KOPT-K1 (cell line): ENCODE measurements around the gene FGD3.

Experiments
- H3K27ac ChIP-seq: fragments of 200-600 bp; sonication (generic); 2 replicates; pipeline ENCODE4 v1.5.1; 2016; ENCODE audit warnings: antibody characterized with exemption, mild to moderate bottlenecking, low read depth, low read length; ENCODE audit not compliant: poor library complexity, severe bottlenecking
- H3K36me3 ChIP-seq: fragments of 200-600 bp; sonication (generic); 2 replicates; pipeline ENCODE4 v1.5.1; 2017; ENCODE audit warnings: antibody characterized with exemption, mild to moderate bottlenecking, low read length, moderate library complexity; ENCODE audit not compliant: insufficient read depth
- H3K9me3 ChIP-seq: fragments of 200-600 bp; sonication (generic); 2 replicates; pipeline ENCODE4 v1.5.1; 2017; ENCODE audit warnings: antibody characterized with exemption, low read length, mild to moderate bottlenecking; ENCODE audit not compliant: insufficient read depth, poor library complexity, severe bottlenecking

Gene FGD3

DNA sequence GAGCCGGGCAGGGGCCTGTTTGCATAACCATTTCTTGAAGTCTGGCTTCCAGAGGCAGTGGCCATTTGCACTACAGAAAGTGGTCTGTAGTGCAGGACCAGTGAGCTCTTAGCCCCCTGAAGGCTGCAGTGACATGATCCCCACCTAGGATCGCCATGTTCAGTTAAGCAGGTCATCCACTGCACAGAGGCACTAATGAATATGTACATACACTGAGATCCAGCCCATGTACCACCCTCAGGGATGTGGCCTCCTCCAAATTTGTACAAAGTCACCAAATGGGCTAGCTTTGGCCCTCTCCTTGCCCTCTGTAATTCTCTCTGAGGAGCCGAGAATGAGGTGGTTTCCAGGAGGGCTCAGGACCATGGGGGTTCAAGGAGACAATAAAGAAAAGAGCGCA lies 102.9 kb downstream of the FGD3 start:
- Histone ChIP-seq H3K27ac (no peak overlapping the region), H3K36me3 (no peaks in the 10 kb centered on the region), H3K9me3 (no peaks in the 10 kb centered on the region)

DNA sequence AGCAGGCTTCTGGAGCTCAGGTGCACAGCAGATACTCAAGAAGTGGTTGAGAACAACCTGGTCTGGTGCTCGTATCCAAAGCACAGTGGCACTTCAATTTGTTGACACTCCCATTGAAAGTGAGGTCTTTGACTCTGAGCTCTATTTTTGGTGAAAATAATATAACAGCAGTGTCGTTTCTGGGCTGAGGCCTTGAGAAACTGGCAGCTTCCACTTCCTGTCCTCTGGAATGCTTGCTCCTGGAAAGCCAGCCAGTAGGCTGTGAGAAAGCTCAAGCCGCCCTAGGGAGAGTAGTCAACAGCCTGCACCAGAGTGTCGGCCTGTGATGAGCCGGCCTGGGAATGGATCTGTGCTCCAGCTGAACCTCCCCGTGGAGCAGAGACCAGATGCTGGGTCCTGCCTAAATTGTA lies 104.4 kb downstream of the FGD3 start:
- Histone ChIP-seq H3K27ac (no peak overlapping the region), H3K9me3 (no peaks in the 10 kb centered on the region), H3K36me3 (no peaks in the 10 kb centered on the region)

DNA sequence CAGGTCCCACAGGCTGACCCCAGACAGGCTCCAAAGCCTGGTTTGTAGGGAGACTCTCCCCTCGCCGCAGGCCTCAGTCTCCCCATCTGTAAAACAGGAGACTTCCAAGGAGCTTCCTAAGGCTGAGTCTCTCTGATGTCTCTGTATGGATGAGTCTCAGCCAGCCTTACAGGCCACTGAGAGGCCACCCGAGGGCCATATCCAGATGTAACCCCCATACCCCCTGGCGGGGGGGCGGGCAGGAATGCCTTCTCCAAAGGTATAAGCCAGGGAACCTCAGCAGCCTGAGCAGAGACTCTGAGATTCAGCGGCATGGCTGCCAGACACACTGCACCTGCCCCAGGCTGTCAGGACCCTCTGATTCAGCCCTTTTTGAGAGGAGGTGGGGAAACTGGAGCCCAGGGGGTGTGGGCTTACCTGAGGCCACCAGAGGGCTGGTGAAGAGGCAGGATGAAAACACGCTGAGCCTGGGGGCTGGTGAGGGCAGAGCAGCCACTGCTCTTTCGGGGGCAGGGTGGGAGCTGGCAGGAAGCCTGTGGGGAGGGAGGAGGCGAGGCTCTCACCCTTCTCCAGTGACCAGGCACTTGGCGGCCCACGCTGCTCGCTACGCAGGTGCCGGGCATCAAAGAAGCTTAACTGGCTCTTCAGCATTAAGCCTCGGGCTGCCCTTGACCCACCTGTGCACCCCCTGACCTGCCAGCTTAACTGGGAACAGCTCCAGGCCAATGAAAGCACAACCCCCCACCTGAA lies 105.6 kb downstream of the FGD3 start:
- no peak overlapping the region for H3K27ac ChIP-seq
- H3K9me3 ChIP-seq = no peaks in the 10 kb centered on the region

DNA sequence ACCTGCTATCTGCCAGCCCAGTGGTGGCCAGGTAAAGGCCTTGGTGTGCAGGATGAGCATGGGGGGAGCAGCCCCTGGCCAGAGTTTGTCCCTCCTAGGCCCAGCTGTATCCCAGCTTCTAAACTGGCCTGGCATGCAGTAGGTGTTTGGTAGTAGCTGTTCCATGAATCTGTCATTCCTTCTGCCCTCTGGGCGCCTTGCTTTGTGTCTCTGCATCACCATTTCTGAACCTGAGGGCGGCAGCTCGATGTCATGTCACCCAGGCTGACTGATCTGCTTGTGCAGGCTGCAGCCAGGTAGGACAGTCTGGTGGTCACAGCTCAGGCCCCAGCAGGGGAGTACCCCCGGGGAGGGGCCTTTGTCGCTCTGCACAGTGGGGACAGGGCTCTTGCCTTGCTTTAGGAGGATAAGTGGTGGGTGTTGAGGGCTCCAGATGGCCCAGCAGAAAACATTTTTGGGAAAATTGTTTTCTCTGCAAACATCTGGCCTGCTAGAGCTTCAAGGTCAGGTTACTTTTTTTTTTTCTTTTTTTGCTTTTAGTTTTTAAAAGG lies 106.5 kb downstream of the FGD3 start:
- Histone ChIP-seq H3K9me3 (no peaks in the 10 kb centered on the region), H3K36me3 (no peaks in the 10 kb centered on the region), H3K27ac (no peak overlapping the region)

More for the DNA sequence above, 105.6 kb downstream of the FGD3 start:
- H3K36me3 ChIP-seq = no peaks in the 10 kb centered on the region

DNA sequence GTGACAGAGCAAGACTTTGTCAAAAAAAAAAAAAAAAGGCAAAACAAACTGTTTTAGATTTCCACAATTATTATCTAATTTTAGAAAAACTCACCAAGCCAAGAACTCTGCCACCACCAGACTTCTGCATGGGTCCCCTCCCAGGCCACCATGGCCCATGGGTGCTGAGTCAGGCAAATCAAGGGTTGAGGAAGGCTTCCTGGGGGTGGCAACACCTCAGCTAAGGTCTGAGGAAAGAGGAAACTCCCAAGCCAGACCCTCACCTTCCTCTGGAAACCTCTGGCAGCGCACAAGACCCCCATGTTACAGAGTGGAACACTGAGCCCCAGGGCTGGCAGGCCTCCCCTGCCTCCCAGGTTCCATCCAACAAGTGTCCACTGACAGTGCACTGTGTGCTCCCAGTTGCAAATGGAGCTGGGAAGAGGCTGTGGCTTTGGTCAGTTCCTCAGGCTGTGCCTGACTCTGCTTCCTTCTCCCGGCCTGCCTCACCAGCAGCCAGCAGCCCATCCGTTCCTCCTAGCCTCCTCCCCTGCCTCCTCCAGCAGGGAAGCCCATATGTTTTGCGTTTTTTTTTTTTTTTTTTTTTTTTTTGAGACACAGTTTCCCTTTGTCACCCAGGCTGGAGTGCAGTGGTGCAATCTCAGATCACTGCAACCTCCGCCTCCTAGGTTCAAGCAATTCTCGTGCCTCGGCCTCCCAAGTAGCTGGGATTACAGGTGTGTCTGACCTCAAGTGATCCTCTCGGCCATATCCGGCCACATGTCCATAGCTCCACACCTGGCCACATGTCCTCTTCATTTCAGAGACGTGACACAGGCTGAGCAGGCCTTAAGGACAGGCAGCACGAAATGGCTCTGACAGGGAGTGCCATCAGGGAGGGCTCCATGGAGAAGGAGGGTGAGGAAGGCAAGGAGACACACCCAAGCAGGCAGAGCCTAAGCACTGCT lies 107.7 kb downstream of the FGD3 start:
- H3K9me3 ChIP-seq = no peaks in the 10 kb centered on the region
- H3K36me3 ChIP-seq = no peaks in the 10 kb centered on the region
- H3K27ac ChIP-seq = no peak overlapping the region

DNA sequence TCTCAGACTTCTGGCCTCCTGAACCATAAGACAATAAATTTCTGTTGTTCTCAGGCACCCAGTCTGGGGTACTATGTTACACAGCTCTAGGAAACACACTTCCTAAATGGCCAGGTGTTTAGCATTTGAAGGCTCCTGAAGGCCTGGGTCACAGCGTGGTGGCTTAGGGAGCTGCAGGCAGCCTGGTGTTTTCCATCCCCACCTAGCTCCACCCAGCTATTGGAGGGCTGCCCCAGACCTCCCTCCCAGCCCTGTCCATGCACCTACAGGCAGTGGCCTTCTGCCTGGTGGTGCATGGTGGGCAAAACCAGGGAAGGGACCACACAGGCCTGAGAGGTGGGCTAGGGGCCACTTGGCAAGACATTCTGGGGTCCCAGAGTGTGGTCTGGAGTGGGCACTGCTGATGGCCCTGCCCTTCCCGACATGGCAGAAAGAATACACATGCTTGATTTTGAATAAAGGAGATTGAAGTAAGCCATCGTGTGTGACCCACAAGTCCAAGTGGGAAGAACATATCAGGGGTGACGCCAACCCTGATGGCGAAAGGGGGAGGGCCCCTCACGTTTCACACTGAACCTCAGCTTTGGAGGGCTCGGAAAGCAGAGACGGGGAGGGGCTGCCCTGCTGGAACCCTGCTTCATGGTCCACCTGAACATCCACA lies 109.8 kb downstream of the FGD3 start:
- Histone ChIP-seq H3K27ac (no peak overlapping the region), H3K9me3 (no peaks in the 10 kb centered on the region), H3K36me3 (no peaks in the 10 kb centered on the region)

DNA sequence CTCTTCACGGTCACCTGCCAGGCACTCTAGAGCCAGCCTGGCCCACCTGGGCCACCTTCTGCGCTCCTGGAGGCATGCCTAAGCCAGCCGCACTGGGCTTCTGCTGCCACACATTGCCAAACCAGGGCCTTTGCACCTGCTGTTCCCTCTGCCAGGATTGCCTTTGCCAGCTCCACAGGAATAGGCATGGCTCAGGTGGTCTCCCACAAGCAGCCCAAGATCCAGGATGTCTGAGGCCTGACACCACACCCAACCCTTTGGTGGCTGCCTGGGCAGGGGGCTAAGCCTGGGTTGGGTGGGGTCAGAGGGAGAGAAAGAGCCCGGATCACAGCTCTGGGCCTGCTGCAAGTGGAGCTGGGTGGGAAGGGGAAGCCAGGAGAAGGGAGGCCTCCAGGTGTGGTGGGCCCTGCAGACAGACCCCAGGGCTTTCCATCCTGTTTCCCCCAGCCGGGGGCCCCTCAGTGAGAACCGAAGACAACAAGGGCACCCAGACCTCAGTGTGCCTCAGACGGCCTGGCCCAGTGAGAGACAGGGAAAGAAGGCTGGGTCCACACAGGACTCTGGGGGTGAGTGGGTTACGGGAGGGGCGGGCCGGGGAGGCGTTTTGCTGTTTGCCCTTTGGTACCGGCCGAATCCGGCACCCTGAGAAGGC lies 110.5 kb downstream of the FGD3 start:
- no peak overlapping the region for H3K27ac ChIP-seq
- no peaks in the 10 kb centered on the region for H3K9me3 ChIP-seq

DNA sequence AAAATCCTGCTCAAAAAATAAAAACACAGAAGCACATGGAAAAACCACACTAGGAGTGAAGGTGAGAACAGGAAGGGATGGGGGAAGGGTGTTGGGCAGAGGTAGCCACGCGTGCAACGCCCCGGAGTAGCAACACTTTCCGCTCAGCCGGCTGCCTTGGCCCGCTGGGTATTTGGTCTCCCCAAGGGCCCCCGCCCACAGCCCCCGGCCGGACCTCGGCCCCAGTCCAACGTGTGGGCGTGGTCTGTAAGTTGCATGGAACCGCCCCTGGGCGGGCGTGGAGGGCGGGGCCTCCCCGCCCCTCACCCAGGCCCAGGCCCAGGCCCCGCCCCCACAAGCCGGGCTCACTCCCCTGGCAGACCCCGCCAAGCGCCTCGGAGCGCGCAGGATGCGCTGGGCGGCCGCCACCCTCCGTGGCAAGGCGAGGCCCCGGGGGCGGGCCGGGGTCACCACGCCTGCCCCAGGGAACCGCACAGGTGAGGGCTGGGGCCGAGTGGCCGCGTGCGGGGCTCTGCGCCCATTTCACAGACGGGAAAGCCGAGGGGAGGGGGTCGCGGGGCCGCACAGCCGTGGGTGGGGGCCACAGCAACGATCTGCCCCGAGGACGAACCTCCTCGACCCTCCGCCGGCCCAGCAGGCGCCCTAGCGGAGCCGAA lies 111.2 kb downstream of the FGD3 start, which contains the start of gene SUSD3:
Gene SUSD3 (plus strand): TSS at position 347 of the 656 bp plus-strand sequence. CDS start 42 bp downstream, at position 389.
- Histone ChIP-seq H3K36me3 (no peaks in the 10 kb centered on the region), H3K27ac (peak within 1 kb of the TSS; percentile 41), H3K9me3 (no peaks in the 10 kb centered on the region)

More for the DNA sequence above, 110.5 kb downstream of the FGD3 start:
- no peaks in the 10 kb centered on the region for H3K36me3 ChIP-seq

DNA sequence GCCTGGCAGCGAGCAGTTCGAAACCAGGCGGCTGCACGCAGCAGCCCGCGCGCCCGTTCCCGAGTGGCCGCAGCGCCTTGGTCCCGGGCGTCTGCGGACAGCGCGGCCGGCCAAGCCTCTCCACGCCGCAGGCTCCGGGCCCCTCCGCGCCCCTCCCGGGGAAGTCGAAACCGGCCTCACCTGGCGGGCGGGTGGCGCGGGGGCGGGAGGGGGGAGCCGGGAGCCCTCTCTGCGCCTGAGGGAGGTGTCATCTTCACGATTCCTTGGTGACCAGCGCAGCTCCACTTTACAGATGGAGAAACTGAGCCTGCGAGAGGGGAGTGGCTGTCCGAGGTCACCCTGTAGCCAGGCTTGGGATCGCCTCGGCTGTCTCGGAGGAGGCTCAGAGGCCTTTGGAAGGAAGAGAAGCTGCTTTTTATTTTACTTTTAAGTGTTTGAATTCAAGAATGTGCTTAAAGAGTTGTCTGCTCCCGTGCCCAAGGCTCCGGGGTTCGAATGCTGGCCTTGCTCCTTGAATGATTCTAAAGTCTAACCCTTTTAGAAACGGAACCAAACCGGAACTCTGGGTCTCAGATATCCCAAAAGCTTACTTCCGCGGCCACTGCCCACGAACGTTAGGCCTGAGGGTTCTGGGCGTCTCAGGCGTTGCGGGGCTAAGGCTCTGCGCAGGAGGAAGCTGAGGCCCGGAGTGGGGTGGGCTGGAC lies 111.8 kb downstream of the FGD3 start:
- Histone ChIP-seq H3K36me3 (no peaks in the 10 kb centered on the region), H3K9me3 (no peaks in the 10 kb centered on the region), H3K27ac (peak overlapping the region; percentile 41)

DNA sequence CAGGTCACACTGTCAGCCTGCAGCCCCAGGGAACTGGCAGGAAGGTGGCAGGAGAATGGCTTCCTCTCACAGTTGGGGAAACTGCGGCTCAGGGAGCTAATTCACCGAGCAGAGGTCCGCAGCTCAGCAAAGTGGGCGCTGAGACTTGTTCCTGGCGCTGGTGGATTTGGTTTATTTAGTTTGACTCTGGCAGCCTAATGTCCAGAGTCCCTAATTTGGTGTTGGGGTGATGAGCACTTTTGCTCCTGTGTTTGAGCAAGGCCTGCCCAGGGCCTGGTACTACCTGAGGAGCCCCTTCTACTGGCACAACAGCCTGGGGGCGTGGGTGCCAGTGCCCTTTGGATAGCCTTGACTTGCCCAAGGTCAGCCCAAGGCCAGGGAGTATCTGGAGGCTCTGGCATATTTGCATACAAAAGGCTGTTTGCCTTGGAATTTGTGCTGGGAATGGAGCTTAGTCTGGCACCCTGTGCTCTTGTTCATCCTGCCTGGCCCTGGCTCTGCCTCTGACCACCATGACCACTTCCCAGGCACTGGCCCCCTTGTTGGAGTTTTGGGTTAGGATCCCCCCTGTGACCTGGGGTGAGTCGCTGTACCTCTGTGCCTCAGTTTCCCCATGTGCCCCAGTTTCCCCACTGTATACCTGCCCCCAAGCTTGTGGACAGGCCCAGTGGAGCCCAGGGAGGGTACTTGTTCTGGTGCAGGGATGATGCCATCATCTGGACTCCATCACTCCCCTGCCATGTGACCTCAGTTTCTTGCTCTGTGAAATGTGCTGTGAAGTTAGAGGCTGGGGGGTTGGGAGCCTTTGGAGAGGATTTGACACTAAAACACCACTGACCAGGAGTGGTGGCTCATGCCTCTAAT lies 112.6 kb downstream of the FGD3 start:
- H3K27ac ChIP-seq = peak overlapping the region; percentile 92
- no peaks in the 10 kb centered on the region for H3K36me3 ChIP-seq
- H3K9me3 ChIP-seq = no peaks in the 10 kb centered on the region

DNA sequence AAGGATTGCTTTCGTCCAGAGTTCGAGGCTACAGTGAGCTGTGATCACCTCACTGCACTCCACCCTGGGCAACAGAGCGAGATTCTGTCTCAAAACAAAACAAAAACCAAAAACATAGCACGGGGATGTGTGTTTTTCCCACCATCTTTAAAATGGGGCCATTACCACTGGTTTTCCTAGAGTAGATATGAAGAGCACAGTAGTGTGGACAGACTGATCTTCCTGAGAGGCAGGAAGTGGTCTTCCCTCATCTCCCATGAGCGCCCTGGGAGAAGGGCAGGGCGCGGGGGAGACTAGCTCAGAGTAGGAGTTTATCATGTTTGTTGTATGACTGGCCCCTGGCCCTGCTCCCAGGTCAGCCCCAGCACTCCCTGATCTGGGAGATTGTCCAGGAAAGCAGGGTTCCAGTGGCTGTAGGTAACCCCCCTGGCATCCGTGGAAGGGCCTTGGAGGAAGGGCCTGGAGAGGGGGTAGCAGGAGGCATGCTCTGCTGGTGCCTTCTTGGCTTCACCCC lies 113.5 kb downstream of the FGD3 start:
- Histone ChIP-seq H3K27ac (peak overlapping the region; percentile 92), H3K36me3 (no peaks in the 10 kb centered on the region), H3K9me3 (no peaks in the 10 kb centered on the region)

DNA sequence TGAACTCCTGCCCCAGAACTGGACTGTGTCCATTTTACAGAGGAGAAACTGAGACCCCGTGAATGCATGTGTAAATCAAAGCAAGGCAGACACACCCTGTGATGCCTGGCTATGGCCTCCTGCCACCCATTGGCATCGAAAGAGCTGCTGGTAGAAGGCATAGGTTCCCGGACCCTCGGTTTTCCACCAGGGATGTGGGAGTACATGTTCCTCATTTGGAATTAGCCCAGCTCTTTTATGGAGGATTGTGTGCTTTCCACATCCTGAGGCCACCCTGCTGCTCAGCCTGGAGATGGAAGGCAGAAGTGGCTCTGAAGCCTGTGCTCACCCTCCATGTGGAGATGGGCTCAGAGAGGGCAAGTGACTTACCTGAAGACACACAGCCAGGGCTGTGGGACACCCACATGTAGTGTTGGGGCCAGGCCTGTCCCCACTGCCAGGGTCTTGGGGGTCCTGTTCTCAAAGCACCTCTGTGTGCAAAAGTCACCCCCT lies 114.0 kb downstream of the FGD3 start:
- H3K27ac ChIP-seq = peak overlapping the region; percentile 92

More for the DNA sequence above, 114.0 kb downstream of the FGD3 start:
- H3K9me3 ChIP-seq = no peaks in the 10 kb centered on the region
- H3K36me3 ChIP-seq = no peaks in the 10 kb centered on the region
